ENCODE data around the gene OSCP1.

DNA sequence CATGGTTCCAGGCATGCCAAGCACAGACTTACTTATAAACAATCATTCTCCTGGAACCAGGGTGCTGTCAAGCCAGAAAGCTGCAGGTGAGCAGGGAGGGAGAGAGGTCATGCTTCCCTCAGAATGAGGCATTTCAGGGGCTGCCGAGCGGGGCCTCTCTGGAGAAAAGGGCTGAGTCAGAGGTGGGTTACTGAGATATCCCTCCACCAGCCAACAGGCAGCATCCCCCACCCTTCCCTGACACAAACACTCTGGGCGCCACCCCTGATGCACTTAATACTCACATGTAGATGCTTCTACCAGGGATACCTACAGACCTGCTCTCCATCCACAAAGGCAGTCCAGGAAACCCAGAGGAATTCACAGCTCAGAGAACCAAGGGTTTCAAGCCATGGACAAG, 77.6 kb downstream of the OSCP1 start:
- TF ChIP-seq, protein P1, sequence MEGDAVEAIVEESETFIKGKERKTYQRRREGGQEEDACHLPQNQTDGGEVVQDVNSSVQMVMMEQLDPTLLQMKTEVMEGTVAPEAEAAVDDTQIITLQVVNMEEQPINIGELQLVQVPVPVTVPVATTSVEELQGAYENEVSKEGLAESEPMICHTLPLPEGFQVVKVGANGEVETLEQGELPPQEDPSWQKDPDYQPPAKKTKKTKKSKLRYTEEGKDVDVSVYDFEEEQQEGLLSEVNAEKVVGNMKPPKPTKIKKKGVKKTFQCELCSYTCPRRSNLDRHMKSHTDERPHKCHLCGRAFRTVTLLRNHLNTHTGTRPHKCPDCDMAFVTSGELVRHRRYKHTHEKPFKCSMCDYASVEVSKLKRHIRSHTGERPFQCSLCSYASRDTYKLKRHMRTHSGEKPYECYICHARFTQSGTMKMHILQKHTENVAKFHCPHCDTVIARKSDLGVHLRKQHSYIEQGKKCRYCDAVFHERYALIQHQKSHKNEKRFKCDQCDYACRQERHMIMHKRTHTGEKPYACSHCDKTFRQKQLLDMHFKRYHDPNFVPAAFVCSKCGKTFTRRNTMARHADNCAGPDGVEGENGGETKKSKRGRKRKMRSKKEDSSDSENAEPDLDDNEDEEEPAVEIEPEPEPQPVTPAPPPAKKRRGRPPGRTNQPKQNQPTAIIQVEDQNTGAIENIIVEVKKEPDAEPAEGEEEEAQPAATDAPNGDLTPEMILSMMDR (IDR thresholded peaks at IDR 0.05), result no peak
- TF ChIP-seq EP300 (IDR thresholded peaks at IDR 0.05), result no peak
